ENCODE results near the gene GOLPH3L.
"Not testable (repeated sequence)": the region's sequence is repeated elsewhere in the genome, so short reads cannot be mapped to it uniquely, and the experiment has no call there.

GOLPH3L gene

GRCh38 chr1:150654635-150655034 lies 42.3 kb downstream of the GOLPH3L start:
- not testable (repeated sequence) for DNase-seq

DNA sequence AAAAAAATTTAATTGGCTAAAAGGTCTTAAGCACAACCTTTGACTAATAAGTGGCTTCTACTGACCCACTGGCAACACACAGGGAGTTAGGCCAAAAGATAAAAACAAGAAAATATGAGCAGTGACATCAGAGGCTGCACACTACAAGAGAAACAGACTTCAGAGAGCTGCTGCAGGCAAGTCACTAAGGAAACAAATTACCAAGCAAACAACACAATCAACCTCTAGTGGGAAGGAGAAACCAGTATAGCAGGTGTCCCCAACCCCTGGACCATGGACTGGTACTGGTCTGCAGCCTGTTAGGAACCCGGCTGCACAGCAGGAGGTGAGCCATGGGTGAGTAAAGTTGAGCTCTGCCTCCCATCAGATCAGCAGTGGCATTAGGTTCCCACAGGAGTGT lies 46.8 kb downstream of the GOLPH3L start:
- no peak for DNase-seq

- no peak for DNase-seq
Observed at GRCh38 chr1:150649441-150650075, 47.4 kb downstream of the GOLPH3L start.

DNA sequence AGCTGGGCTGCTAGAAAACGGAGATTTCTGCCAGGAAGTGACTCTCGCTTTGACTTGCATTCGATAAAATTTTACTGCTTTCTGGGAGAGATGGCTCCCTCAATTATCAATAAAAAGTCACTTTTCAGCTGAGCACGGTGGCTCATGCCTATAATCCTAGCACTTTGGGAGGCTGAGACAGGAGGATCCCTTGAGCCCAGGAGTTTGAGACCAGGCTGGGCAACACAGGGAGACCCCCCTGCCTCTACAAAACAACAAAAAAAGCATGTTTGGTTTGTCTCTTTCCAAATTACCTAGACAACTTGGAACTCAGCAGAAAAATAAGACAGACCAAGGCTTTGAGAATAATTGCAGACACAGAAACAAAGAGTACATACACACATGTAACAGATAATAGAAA lies 54.7 kb downstream of the GOLPH3L start:
- no peak for DNase-seq

GRCh38 chr1:150641126-150641815 lies 55.7 kb downstream of the GOLPH3L start:
- DNase-seq, result not testable (repeated sequence)

GRCh38 chr1:150638430-150638829 lies 58.5 kb downstream of the GOLPH3L start:
- DNase-seq, result not testable (repeated sequence)

- DNase-seq, result not testable (repeated sequence)
Observed at GRCh38 chr1:150634839-150635622, 61.9 kb downstream of the GOLPH3L start.

- DNase-seq, result peak; percentile 97
Observed at GRCh38 chr1:150629115-150629928, 67.6 kb downstream of the GOLPH3L start, which contains the start of gene ENSA. Gene ENSA (minus strand): TSS chr1:150629612. CDS start chr1:150629470, 142 bp downstream.

GRCh38 chr1:150628766-150629114 lies 68.2 kb downstream of the GOLPH3L start:
- DNase-seq, result no peak

DNA sequence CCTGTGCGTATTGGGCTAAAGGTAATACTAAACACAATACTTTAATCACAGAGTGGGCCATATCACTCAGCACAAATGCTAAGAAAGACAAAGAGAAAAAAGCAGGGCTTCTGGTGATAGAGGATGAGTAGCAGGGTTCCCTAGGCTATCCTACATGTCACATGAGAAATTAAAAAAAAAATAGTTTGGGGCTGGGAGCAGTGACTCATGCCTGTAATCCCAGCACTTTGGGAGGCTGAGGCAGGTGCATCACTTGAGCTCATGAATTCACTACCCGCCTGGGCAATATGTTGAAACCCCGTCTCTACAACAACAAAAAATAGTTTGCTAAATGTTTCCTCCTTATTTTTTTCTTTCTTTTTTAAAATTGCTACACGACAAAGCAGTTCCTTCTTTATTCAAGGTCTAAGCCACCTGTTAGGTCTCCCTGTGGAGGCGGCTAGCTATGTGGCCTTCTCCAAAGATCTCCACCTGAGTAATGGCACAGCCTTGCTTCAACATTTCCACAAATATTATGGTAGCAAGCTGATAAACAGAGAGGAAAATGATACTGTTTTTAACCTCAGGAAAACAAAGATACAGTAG lies 69.0 kb downstream of the GOLPH3L start:
- DNase-seq, result no peak

- DNase-seq, result no peak
Observed at GRCh38 chr1:150626150-150626549, 70.8 kb downstream of the GOLPH3L start.

GRCh38 chr1:150624546-150624945 lies 72.4 kb downstream of the GOLPH3L start:
- DNase-seq, result not testable (repeated sequence)

GRCh38 chr1:150624134-150624533 lies 72.8 kb downstream of the GOLPH3L start:
- DNase-seq, result not testable (repeated sequence)

GRCh38 chr1:150622303-150622975 lies 74.5 kb downstream of the GOLPH3L start:
- DNase-seq, result no peak

- no peak for DNase-seq
Observed at GRCh38 chr1:150621497-150622302, 75.3 kb downstream of the GOLPH3L start.

GRCh38 chr1:150620919-150621318 lies 76.0 kb downstream of the GOLPH3L start:
- DNase-seq, result no peak

DNA sequence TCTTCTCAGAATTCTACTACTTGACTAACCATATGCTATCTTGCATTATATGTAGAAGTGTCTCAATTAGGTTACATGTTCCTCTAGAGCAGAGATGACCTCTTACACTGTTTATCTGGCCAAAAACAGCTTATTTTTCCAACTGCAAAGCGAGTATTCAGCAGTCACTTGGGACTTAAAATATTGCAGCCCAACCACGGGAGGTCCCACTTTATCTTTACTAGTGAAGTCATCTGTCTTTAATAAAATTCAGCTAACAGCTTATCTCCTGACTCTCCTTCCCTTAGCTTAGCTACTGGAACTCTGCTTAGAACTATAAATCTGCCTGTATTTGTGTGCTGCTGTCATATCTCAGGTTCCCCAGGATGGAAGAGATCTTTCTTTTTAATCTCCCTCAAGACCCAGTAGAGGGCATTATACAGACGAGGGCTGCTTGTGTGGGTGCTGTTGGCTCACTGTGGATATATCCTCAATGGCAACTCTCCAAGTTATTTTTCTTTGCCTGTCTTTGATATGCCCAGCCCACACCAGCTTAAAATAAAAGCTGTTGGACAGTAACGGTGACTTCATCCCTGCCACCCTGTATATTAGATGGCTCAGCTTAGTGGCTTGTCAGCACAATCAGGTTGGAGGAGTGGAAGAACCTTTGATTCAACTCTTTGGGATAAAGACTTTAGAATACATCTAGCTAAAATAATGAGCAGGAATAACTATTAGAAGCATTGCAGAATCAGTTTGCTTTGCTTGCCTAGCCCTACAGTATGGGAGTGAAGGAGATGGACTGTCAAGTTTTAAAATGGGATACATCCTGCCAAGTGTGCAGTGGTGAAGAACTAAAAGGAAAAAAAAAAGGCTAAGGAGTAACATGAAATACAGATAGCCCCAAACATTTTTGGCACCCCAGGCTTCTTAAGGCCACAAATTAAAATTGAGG lies 77.1 kb downstream of the GOLPH3L start:
- DNase-seq, result no peak

- DNase-seq, result no peak
Observed at GRCh38 chr1:150615346-150616201, 81.4 kb downstream of the GOLPH3L start.
